Activated naive CD8-positive, alpha-beta T cell treated with anti-CD3 and anti-CD28 coated beads for 36 hours (primary cell): ENCODE results near the gene MFSD2A. TPM values are rescaled to one million over a fixed set of nuclear protein-coding genes. Genes with fewer than 3 reads are reported as not detected.

Experiments used
- DNase-seq: peaks from one replicate; pipeline ENCODE4 v3.0.0; 2021
- H3K27ac Mint-ChIP-seq: one replicate; pipeline ENCODE4 v1.8.0; 2022; ENCODE audit warnings: mild to moderate bottlenecking, moderate library complexity, mixed read lengths
- H3K27me3 Mint-ChIP-seq: one replicate; pipeline ENCODE4 v1.8.0; 2022; ENCODE audit warnings: mild to moderate bottlenecking, mixed read lengths
- H3K36me3 Mint-ChIP-seq: one replicate; pipeline ENCODE4 v1.8.0; 2021; ENCODE audit warnings: mild to moderate bottlenecking, mixed read lengths
- H3K4me1 Mint-ChIP-seq: one replicate; pipeline ENCODE4 v1.8.0; 2021; ENCODE audit warnings: mixed read lengths
- H3K4me3 Mint-ChIP-seq: one replicate; pipeline ENCODE4 v1.8.0; 2022; ENCODE audit warnings: mild to moderate bottlenecking, moderate library complexity, mixed read lengths
- H3K9me3 Mint-ChIP-seq: one replicate; pipeline ENCODE4 v1.8.0; 2022; ENCODE audit warnings: mixed read lengths
- total RNA-seq, 2 experiments: library from RNA; stranded (reverse); gene quantifications; one replicate each; pipeline ENCODE4 v1.2.3, GENCODE V29; 2021

MFSD2A gene
- total RNA-seq, 2 experiments from 2014 or later, result 20.2 to 22.3 TPM

DNA sequence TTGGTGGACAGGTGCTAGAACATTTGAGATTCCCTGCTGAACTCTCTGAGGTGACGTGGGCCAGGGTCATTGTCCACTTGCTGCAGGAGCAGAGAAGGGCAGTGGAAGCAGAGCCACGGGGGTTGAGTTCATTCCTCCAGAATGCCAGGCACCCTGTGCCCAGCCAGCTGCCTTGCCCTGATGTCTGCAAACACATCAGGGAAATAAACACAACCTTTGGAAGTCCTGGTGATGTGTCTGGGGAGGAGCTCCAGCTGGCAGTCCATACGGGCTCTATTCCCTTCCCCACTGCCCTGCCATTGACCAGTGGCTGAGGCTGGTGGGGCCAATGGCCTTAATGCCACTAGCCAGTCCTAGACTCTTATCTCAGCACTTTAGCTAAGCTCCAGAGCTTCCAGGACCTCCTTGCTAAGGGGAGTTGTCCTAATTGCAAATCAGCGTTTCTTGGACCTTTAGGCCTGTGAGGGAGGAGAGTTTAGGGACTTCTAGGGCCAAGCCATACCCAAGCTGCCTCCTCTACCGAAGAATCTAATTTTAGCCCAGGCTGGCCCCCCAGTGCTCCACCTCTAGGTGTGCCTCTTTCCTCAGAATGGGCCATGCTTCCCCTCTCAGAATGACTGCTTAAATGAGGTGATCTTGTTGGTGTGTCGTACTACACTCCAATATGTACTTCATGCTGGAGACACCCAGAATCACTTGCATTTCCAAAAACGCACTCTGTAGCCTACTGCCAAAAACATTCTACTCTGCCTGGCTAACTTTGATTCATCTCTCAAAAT, 25.9 kb upstream of the MFSD2A start:
- Mint-ChIP-seq H3K36me3 (no peaks in the 10 kb centered on the region), H3K4me1 (no peaks in the 10 kb centered on the region), H3K4me3 (no peak overlapping the region), H3K27me3 (no peaks in the 10 kb centered on the region), H3K9me3 (no peaks in the 10 kb centered on the region), H3K27ac (no peak overlapping the region)
- DNase-seq, result no peak

DNA sequence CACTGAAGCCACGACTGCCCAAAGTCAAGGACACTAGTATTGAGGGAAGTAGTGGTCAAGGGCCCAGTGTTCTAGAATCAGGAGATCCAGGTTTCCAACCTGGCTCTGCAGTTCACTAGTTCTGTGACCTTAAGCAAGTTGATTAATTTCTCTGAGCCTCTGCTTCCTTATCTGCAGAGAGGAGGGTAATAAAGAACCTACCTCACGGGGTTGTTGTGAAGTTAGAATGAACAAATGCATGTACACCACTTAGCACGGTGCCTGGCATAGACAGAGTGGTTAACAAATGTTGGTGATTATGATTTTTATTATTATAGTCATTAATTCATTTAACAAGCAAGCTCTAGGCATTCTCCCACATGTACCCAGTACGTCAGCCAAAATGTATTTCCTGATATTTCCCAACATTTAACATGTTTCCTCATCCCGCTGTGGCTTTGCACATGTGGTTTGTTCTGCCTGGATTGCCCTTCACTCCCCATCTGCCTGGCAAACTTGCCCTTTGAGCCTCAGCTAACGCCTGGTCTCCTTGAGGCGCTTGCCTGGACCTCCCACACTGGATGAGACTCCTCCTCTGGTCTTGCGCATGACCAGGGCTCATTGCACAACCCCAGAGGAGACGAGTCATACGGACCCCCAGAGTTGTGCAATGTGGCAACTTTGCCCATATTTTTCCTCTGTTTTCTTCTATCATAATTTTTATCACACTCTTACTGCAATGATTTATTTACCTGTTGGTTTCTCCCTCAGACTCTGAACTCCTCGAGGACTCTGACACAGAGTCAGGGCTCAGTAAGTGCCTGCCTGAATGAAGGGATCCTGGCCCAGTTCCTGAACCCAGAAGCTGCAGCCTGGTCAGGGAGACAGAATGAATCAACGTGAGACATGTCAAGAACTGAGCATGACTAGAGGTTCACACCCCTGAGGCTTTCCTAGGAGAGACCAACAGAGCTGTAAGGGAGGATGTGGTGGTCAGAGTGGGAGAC, 20.7 kb upstream of the MFSD2A start:
- H3K27me3 Mint-ChIP-seq, result no peaks in the 10 kb centered on the region
- no peaks in the 10 kb centered on the region for H3K9me3 Mint-ChIP-seq
- no peaks in the 10 kb centered on the region for H3K36me3 Mint-ChIP-seq
- H3K4me3 Mint-ChIP-seq, result no peak overlapping the region
- DNase-seq, result no peak
- H3K4me1 Mint-ChIP-seq, result no peaks in the 10 kb centered on the region
- H3K27ac Mint-ChIP-seq, result no peak overlapping the region

DNA sequence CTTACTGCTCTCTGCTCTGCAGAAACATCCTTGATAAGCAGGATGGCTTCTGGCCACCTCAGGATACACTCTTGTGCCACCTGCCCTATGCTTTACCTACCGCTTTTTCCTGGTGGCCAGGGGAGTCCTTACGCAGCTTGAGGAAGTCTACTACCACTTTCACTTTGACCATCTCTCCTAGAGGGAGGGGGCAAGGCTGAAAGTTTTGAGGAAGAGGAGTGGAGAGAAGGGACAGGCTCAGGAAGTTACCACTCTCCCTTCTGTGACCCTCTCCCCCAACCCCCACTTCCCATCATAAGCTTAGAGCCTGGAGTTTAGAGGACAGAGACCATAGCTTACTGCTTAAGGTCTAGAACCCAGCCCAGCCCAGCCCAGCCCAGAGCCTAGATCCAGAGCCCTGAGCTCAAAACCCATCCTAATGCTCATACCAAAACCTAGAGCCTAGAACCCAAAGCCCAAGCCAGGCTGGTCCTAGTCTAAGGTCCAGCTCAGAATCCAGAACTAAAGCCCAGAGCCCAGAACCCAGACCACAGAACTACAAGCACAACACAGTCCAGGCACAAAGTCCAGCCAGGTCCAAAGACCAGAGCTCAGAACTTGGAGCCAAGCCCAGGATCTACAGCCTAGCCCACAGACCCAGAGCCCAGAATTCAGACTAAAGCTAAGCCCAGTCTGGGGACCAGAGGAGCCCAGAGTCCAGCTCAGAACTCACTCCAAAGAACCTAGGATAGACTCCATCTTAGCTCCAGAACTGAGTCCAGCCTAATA, 18.0 kb upstream of the MFSD2A start:
- Mint-ChIP-seq H3K27ac (no peak overlapping the region), H3K4me1 (no peaks in the 10 kb centered on the region), H3K9me3 (no peaks in the 10 kb centered on the region), H3K4me3 (no peak overlapping the region), H3K27me3 (no peaks in the 10 kb centered on the region), H3K36me3 (no peaks in the 10 kb centered on the region)
- no peak for DNase-seq

DNA sequence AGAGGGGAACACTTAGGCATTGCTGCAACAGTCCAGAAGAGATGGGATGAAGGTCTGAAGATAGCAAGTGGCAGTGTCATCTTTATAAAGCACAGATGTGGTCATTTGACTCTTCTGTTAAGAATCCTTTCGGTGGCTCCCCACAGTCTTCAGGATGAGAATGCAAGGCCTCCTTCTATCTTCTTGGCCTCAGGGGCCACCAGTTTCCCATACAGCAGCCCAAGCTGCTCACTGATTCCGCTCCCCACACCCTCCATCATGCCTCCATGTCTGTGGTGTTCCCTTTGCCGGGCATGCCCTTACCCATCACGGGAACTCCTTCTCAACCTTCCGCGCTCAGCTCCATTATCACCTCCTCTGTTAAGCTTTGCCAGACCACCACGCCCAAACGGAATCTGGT, 16.1 kb upstream of the MFSD2A start:
- no peak for DNase-seq
- H3K4me1 Mint-ChIP-seq, result no peaks in the 10 kb centered on the region
- H3K27me3 Mint-ChIP-seq, result peaks cover 4% of the 10 kb centered on the region
- H3K27ac Mint-ChIP-seq, result no peak overlapping the region
- H3K9me3 Mint-ChIP-seq, result no peaks in the 10 kb centered on the region
- H3K36me3 Mint-ChIP-seq, result no peaks in the 10 kb centered on the region
- no peak overlapping the region for H3K4me3 Mint-ChIP-seq

DNA sequence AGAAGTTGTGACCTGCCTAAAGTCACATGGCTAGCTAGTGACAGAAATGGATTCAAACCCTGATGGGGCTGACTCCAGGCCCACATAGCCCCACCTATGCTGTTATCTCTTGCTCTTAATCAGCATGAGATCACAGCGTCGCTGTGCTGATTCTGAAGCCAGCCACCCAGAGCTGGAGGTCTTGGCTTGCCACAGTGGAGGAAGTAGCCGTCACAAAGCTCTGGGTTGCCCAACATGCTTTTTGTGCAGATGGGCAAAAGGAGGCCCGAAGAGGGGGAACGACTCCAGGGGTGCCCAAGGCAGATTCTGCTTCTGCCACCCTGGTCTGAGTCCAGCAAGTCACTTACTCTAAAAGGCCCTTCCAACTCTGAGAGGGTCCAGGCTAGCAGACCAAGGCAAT, 14.7 kb upstream of the MFSD2A start:
- no peak for DNase-seq
- Mint-ChIP-seq H3K27ac (no peak overlapping the region), H3K4me1 (no peaks in the 10 kb centered on the region), H3K36me3 (no peaks in the 10 kb centered on the region), H3K9me3 (no peaks in the 10 kb centered on the region), H3K27me3 (peaks cover 4% of the 10 kb centered on the region), H3K4me3 (no peak overlapping the region)

DNA sequence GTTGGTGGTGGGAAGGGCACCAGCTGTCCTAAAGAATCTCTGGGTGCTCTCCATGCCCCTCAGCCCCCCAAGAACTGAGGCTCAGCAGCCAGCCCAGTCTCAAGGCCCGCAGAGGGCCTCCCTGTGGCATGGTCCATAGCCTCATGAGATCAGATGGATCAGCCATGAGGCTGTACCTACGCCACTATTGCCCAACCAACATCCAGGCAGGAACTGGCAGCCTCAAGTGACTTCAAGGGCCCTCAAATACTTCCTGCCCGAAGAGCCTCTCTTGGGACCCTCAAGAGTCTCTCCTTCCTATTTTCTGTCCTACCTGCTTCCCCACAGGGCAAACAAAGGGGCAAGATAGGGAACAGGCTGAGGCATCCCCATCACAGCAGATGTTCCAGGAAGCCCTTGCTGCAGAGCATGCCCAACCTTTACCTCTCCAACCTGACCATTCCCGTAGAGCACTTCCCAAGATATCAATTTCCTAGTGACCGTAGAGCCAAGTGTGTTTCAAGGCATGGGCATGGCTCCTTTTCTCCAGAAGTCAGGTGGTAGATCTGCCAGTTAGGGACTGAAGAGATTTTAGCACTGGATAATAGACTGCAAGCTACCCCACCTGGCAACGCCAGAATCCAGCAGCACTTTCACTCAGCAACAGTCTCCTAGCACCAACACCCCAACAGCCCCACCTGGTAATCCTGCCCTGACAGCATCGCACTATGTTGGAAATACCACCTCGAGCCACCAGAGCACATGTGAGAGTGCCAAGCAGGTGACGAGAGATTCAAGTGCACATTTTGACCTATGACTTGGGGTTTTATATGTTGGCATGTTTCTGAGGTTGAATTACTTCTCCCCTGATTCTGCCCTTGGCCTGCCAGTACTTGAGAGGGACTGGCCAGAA, 13.7 kb upstream of the MFSD2A start:
- Mint-ChIP-seq H3K27ac (no peak overlapping the region), H3K4me1 (no peaks in the 10 kb centered on the region), H3K9me3 (no peaks in the 10 kb centered on the region), H3K27me3 (peaks cover 4% of the 10 kb centered on the region), H3K36me3 (no peaks in the 10 kb centered on the region), H3K4me3 (no peak overlapping the region)
- no peak for DNase-seq

DNA sequence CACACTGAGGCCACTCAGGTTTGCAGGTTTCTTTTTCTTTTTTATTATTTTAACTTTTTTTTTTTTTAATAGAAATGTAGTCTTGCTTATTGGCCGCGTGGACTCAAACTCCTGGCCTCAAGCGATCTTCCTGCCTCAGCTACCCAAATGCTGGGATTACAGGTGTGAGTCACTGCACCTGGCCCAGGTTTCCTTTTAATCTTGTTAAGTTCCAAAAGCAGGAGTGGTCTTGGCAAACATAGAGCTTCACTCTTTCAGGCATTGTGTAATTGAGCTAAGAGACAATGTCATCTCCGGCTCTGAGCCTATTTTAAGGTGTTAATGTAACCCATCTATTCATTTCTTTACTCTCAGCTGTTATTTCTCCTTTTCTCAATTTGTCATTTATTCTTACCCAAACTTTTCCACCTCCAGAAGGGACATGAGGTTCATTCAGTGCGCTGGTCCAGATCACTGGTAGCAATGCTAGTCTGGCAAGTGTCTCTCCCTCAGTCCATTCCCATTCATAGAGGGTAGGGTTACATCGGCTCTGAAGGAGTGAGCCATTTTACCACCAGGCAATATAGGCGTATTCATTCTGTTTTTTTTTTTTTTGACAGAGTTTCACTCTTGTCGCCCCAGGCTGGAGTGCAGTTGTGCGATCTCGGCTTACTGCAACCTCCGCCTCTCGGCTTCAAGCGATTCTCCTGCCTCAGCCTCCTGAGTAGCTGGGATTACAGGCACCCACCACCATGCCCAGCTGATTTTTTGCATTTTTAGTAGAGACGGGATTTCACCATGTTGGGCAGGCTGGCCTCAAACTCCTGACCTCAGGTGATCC, 11.3 kb upstream of the MFSD2A start:
- no peak overlapping the region for H3K4me3 Mint-ChIP-seq
- H3K27ac Mint-ChIP-seq, result no peak overlapping the region
- H3K27me3 Mint-ChIP-seq, result peaks cover 4% of the 10 kb centered on the region
- H3K9me3 Mint-ChIP-seq, result no peaks in the 10 kb centered on the region
- no peaks in the 10 kb centered on the region for H3K4me1 Mint-ChIP-seq
- no peak for DNase-seq
- H3K36me3 Mint-ChIP-seq, result no peaks in the 10 kb centered on the region

DNA sequence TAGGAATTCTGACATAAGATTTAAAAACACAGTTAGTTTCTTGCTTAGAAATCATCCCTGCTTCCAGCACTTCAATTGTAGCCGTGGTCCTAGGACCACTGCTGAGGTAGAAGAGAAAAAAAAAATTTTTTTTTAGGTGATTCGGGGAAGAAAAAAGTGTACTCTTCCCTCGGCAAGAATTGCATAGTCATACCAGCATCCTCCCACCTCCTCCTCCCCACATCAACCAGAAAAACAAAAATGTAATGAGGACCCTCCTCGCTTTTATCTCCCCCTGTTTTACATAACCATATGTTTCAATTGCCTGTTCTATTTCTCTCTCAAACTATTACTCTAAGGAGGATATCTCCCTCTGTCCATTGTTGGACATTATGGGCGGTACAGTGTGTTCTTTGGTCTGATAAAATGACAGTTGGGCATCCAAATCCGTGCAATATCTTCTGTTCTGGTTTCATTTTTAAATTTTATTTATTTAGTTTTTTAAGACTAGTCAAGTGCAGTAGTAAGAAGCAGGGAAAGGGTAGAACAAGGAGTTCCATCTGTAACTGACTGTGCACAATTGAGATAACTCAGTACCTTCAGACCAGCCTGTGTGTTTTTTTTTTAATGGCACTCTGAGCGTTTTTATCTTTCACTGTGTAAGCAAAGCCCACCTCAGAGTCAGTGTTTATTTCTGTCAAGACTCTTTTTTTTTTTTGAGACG, 10.4 kb upstream of the MFSD2A start:
- peaks cover 4% of the 10 kb centered on the region for H3K27me3 Mint-ChIP-seq
- H3K27ac Mint-ChIP-seq, result no peak overlapping the region
- H3K4me3 Mint-ChIP-seq, result no peak overlapping the region

DNA sequence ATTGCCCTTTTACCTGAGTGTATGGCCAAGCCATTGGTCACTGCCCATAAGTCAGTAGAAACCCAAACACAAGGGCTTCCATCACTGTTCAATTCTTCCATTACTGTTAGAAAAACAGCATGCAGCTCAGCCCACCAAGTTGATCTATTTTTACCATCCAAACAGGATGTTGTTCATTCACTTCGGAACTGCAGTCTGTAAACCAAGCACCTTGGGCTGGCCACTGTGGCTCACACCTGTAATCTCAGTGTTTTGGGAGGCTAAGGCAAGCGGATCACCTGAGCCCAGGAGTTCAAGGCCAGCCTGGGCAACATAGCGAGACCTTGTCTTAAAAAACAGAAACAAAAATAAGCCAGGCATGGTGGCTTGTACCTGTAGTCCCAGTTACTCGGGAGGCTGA, 8.7 kb upstream of the MFSD2A start:
- DNase-seq, result no peak
- H3K27ac Mint-ChIP-seq, result no peak overlapping the region
- H3K9me3 Mint-ChIP-seq, result no peaks in the 10 kb centered on the region
- no peak overlapping the region for H3K4me3 Mint-ChIP-seq
- no peaks in the 10 kb centered on the region for H3K36me3 Mint-ChIP-seq
- peaks cover 4% of the 10 kb centered on the region for H3K27me3 Mint-ChIP-seq
- peaks cover 2% of the 10 kb centered on the region for H3K4me1 Mint-ChIP-seq

More for the DNA sequence above, 10.4 kb upstream of the MFSD2A start:
- H3K4me1 Mint-ChIP-seq, result no peaks in the 10 kb centered on the region
- H3K9me3 Mint-ChIP-seq, result no peaks in the 10 kb centered on the region
- no peaks in the 10 kb centered on the region for H3K36me3 Mint-ChIP-seq
- DNase-seq, result no peak

DNA sequence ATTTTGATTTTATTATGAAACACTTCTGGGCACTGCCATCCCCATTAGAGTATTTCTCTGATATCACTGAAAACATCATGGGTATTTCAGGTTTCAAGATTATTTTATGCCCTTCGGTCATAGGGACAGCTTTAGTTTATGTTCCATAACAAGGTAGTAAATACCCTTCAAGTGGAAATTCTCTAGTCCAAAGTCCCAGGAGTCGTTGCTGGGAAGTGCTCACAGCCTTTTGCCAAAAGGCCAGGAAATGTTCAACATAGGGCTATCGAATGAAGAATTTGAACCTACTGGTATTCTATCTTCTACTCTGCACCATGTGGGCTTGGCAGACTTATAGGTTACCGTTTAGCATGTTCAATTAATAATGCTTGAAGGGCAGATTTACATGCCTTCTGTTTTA, 7.7 kb upstream of the MFSD2A start:
- H3K4me3 Mint-ChIP-seq, result no peak overlapping the region
- peaks cover under 1% of the 10 kb centered on the region for H3K27me3 Mint-ChIP-seq

DNA sequence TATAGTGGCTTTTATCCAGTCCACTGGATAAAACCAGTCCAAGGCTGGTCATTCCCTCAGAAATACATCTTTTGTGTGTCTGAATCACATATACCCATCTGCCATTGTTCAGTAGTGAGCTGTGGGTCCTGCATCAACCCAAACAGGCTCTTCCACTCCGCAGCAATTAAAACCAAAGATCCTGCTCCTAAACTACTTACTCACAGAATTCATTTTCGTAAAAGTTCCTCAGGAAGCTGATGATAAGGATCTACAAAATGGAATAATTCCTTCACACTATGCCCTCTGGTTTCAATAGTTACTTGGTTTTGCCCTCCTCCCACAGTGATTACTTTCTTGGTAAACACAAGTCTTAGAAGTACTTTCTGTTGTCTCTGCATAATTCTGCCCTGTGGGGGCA, 5.1 kb upstream of the MFSD2A start:
- peaks cover 10% of the 10 kb centered on the region for H3K4me1 Mint-ChIP-seq
- no peak for DNase-seq
- no peaks in the 10 kb centered on the region for H3K9me3 Mint-ChIP-seq
- H3K27me3 Mint-ChIP-seq, result no peaks in the 10 kb centered on the region
- no peak overlapping the region for H3K27ac Mint-ChIP-seq
- no peaks in the 10 kb centered on the region for H3K36me3 Mint-ChIP-seq
- H3K4me3 Mint-ChIP-seq, result no peak overlapping the region

More for the DNA sequence above, 7.7 kb upstream of the MFSD2A start:
- peaks cover 4% of the 10 kb centered on the region for H3K4me1 Mint-ChIP-seq
- no peak overlapping the region for H3K27ac Mint-ChIP-seq
- DNase-seq, result no peak
- no peaks in the 10 kb centered on the region for H3K9me3 Mint-ChIP-seq
- H3K36me3 Mint-ChIP-seq, result no peaks in the 10 kb centered on the region

DNA sequence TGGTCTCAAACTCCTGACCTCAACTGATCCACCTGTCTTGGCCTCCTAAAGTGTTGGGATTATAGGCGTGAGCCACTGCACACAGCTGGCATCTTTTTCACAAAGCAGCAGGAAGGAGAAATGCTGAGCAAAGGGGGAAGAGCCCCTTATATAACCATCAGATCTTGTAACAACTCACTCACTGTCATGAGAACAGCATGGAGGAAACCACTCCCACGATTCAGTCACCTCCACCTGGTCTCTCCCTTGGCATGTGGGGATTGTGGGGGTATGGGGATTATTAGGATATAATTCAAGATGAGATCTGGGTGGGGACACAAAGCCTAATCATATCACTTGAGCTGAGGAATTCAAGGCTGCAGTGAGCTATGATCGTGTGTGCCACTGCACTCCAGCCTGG, 3.0 kb upstream of the MFSD2A start:
- no peak for DNase-seq
- H3K27ac Mint-ChIP-seq, result no peak overlapping the region
- H3K36me3 Mint-ChIP-seq, result peaks cover 9% of the 10 kb centered on the region
- no peak overlapping the region for H3K4me3 Mint-ChIP-seq
- H3K27me3 Mint-ChIP-seq, result no peaks in the 10 kb centered on the region
- H3K4me1 Mint-ChIP-seq, result peaks cover 21% of the 10 kb centered on the region
- no peaks in the 10 kb centered on the region for H3K9me3 Mint-ChIP-seq
